H1 (cell line): Measurements from ENCODE around the gene ARHGAP26. TPM values are rescaled to one million over a fixed set of nuclear protein-coding genes. Genes with fewer than 3 reads are reported as not detected.

Experiments
- CTCF ChIA-PET: fragments of 300-600 bp; sonication (Branson Sonifier 250); formaldehyde crosslinking; loops from one replicate; lab custom pipeline; 2021; ENCODE audit not compliant: partially characterized antibody; lab: Charles Lee
- POLR2A ChIA-PET: fragments of 300-600 bp; sonication (Branson Sonifier 250); formaldehyde crosslinking; loops from one replicate; lab custom pipeline; 2021; ENCODE audit warnings: inconsistent platforms; ENCODE audit not compliant: partially characterized antibody; lab: Charles Lee
- DNase-seq, 2 experiments: peaks; one replicate each; pipeline versions ENCODE4 v3.0.0 to v3.0.0-alpha.2; 2010 to 2022; ENCODE audit warnings: low spot score in 2 of 2, low read depth in 1 of 2, mixed read lengths in 1 of 2
- FAIRE-seq: peaks from 2 replicates; lab custom pipeline; 2011; peaks lifted over from hg19 to GRCh38; lab: Jason Lieb, UNC
- H2AFZ ChIP-seq: 2 replicates; pipeline ENCODE4 v1.8.1; 2012; ENCODE audit warnings: low read length, inconsistent platforms
- H2AK5ac ChIP-seq: 2 replicates; pipeline ENCODE4 v1.6.1; 2013; ENCODE audit warnings: low read depth, low read length
- H2BK120ac ChIP-seq: replicated peaks from 2 replicates; pipeline ENCODE3; 2013; ENCODE audit warnings: low read depth, low read length, inconsistent platforms
- H2BK12ac ChIP-seq: 2 replicates; pipeline ENCODE4 v1.6.1; 2013; ENCODE audit warnings: low read depth, low read length
- H2BK15ac ChIP-seq: 2 replicates; pipeline ENCODE4 v1.6.1; 2013; ENCODE audit warnings: low read length
- H2BK20ac ChIP-seq: 2 replicates; pipeline ENCODE4 v1.6.1; 2013; ENCODE audit warnings: low read length
- H2BK5ac ChIP-seq: 2 replicates; pipeline ENCODE4 v1.6.1; 2013; ENCODE audit warnings: low read depth, low read length
- H3K14ac ChIP-seq: 2 replicates; pipeline ENCODE4 v1.6.1; 2013; ENCODE audit warnings: inconsistent platforms; ENCODE audit not compliant: insufficient read length
- H3K18ac ChIP-seq: 2 replicates; pipeline ENCODE4 v1.6.1; 2013; ENCODE audit warnings: low read length; ENCODE audit errors: extremely low read depth
- H3K23ac ChIP-seq: 2 replicates; pipeline ENCODE4 v1.6.1; 2013; ENCODE audit warnings: inconsistent platforms; ENCODE audit not compliant: insufficient read length
- H3K23me2 ChIP-seq: 2 replicates; pipeline ENCODE4 v1.6.1; 2013; ENCODE audit warnings: low read depth, low read length
- H3K27ac ChIP-seq: 2 replicates; pipeline ENCODE4 v1.6.1; 2011; ENCODE audit warnings: low read depth, low read length, inconsistent platforms
- H3K27me3 ChIP-seq, 4 experiments: replicated peaks in 1 of 4; 1 replicate in 1 of 4; 2 replicates in 3 of 4; pipeline versions ENCODE4 v1.6.1 to v1.8.1; 2011 to 2013; ENCODE audit warnings: low read length in 3 of 4, mild to moderate bottlenecking in 3 of 4, inconsistent platforms in 2 of 4, mixed read lengths in 2 of 4, moderate library complexity in 1 of 4; ENCODE audit not compliant: control insufficient read depth in 3 of 4, insufficient read depth in 3 of 4; ENCODE audit errors: extremely low read depth in 1 of 4
- H3K36me3 ChIP-seq, 4 experiments: 2 replicates each; pipeline versions ENCODE4 v1.6.1 to v1.8.1; 2011 to 2013; ENCODE audit warnings: mild to moderate bottlenecking in 4 of 4, low read length in 3 of 4, moderate library complexity in 2 of 4, control low read depth in 1 of 4, inconsistent platforms in 1 of 4; ENCODE audit not compliant: insufficient read depth in 4 of 4, control insufficient read depth in 2 of 4
- H3K4ac ChIP-seq: replicated peaks from 2 replicates; pipeline ENCODE3; 2013; ENCODE audit warnings: low read length, low read depth, mixed read lengths, inconsistent platforms; ENCODE audit not compliant: insufficient read length
- H3K4me1 ChIP-seq, 4 experiments: replicated peaks in 1 of 4; 1 replicate in 1 of 4; 2 replicates in 3 of 4; pipeline versions ENCODE4 v1.6.1 to v1.8.1; 2011 to 2013; ENCODE audit warnings: low read length in 3 of 4, inconsistent platforms in 2 of 4, mixed read lengths in 1 of 4; ENCODE audit not compliant: insufficient read depth in 4 of 4, control insufficient read depth in 3 of 4
- H3K4me2 ChIP-seq, 2 experiments: 2 replicates each; pipeline versions ENCODE4 v1.6.1 to v1.8.1; 2011 to 2013; ENCODE audit warnings: low read depth in 2 of 2, low read length in 2 of 2, control low read depth in 1 of 2, inconsistent platforms in 1 of 2, mild to moderate bottlenecking in 1 of 2; ENCODE audit not compliant: insufficient read depth in 1 of 2
- H3K4me3 ChIP-seq, 4 experiments: fragments of 200-600, 300-600 bp in 1 of 4; sonication (generic), shearing (Covaris generic), sonication (Bioruptor Twin) in 1 of 4; 2 replicates each; pipeline versions ENCODE4 v1.5.1 to v1.8.1; 2011 to 2016; ENCODE audit warnings: low read length in 4 of 4, low read depth in 3 of 4, control low read depth in 2 of 4, inconsistent platforms in 2 of 4, mild to moderate bottlenecking in 2 of 4, mixed read lengths in 1 of 4, moderate library complexity in 1 of 4; ENCODE audit not compliant: insufficient read depth in 2 of 4; ENCODE audit errors: extremely low read depth in 1 of 4
- H3K56ac ChIP-seq: replicated peaks from 2 replicates; pipeline ENCODE3; 2013; ENCODE audit warnings: low read depth, mild to moderate bottlenecking, mixed read lengths, low read length, inconsistent platforms; ENCODE audit not compliant: insufficient read length
- H3K79me1 ChIP-seq: 2 replicates; pipeline ENCODE4 v1.6.1; 2013; ENCODE audit warnings: low read depth, low read length, control low read depth
- H3K79me2 ChIP-seq, 2 experiments: 2 replicates each; pipeline versions ENCODE4 v1.6.1 to v1.8.1; 2012 to 2013; ENCODE audit warnings: low read length in 2 of 2, mild to moderate bottlenecking in 2 of 2, inconsistent platforms in 1 of 2; ENCODE audit not compliant: insufficient read depth in 2 of 2, control insufficient read depth in 1 of 2
- H3K9ac ChIP-seq, 4 experiments: replicated peaks in 1 of 4; 1 replicate in 1 of 4; 2 replicates in 3 of 4; pipeline versions ENCODE4 v1.6.1 to v1.8.1; 2011 to 2013; ENCODE audit warnings: low read depth in 3 of 4, low read length in 3 of 4, control low read depth in 2 of 4, mild to moderate bottlenecking in 2 of 4, moderate library complexity in 2 of 4, inconsistent platforms in 1 of 4; ENCODE audit errors: extremely low read depth in 1 of 4
- H3K9me3 ChIP-seq, 2 experiments: 2 replicates each; pipeline versions ENCODE4 v1.6.1 to v1.8.1; 2012 to 2013; ENCODE audit warnings: mild to moderate bottlenecking in 2 of 2, moderate library complexity in 2 of 2, control low read depth in 1 of 2, inconsistent platforms in 1 of 2, low read depth in 1 of 2, low read length in 1 of 2, mixed read lengths in 1 of 2; ENCODE audit not compliant: insufficient read depth in 2 of 2
- H4K20me1 ChIP-seq, 2 experiments: replicated peaks in 1 of 2; 2 replicates each; pipeline versions ENCODE3 to v1.8.1; 2011 to 2013; ENCODE audit warnings: inconsistent platforms in 2 of 2, low read length in 2 of 2, mild to moderate bottlenecking in 1 of 2; ENCODE audit not compliant: insufficient read depth in 2 of 2, control insufficient read depth in 1 of 2
- H4K5ac ChIP-seq: 2 replicates; pipeline ENCODE4 v1.6.1; 2013; ENCODE audit warnings: low read length, low read depth, mixed read lengths, inconsistent platforms; ENCODE audit not compliant: insufficient read length
- H4K8ac ChIP-seq: 2 replicates; pipeline ENCODE4 v1.8.0; 2013; ENCODE audit warnings: mild to moderate bottlenecking, moderate library complexity, low read length, inconsistent platforms; ENCODE audit not compliant: insufficient read depth; ENCODE audit errors: extremely low read depth
- H4K91ac ChIP-seq: replicated peaks from 2 replicates; pipeline ENCODE3; 2013; ENCODE audit warnings: low read length, mixed read lengths, inconsistent platforms; ENCODE audit not compliant: insufficient read length
- EGR1 ChIP-seq: IDR thresholded peaks from 2 replicates; pipeline ENCODE4 v1.6.1; 2011; ENCODE audit warnings: low read depth, low read length, borderline replicate concordance
- EP300 ChIP-seq, 2 experiments: IDR thresholded peaks; 1 replicate in 1 of 2; 2 replicates in 1 of 2; pipeline ENCODE4 v1.6.1; 2011 to 2012; ENCODE audit warnings: low read depth in 2 of 2, low read length in 2 of 2, mild to moderate bottlenecking in 2 of 2, borderline replicate concordance in 1 of 2, inconsistent platforms in 1 of 2, moderate library complexity in 1 of 2
- FOSL1 ChIP-seq: IDR thresholded peaks from 2 replicates; pipeline ENCODE4 v1.6.1; 2011; ENCODE audit warnings: mild to moderate bottlenecking, low read depth, low read length, moderate library complexity; ENCODE audit not compliant: insufficient read depth
- KDM5A ChIP-seq: fragments of 200-600 bp; IDR thresholded peaks from 2 replicates; pipeline ENCODE4 v1.7.1; 2012; ENCODE audit warnings: mild to moderate bottlenecking, low read length, inconsistent platforms, mixed read lengths
- NRF1 ChIP-seq: IDR thresholded peaks from 2 replicates; pipeline ENCODE4 v1.6.1; 2011; ENCODE audit warnings: mild to moderate bottlenecking, low read depth, low read length, improper control_type of control experiment
- RXRA ChIP-seq: IDR thresholded peaks from 2 replicates; pipeline ENCODE4 v1.6.1; 2011; ENCODE audit warnings: low read depth, mild to moderate bottlenecking, low read length, moderate library complexity; ENCODE audit not compliant: insufficient read depth
- SAP30 ChIP-seq: fragments of 300-600 bp; sonication (generic); IDR thresholded peaks from 2 replicates; pipeline ENCODE4 v1.7.1; 2012; ENCODE audit warnings: low read length, moderate library complexity, mild to moderate bottlenecking, inconsistent platforms; ENCODE audit not compliant: insufficient read depth, insufficient replicate concordance
- SIX5 ChIP-seq: IDR thresholded peaks from 2 replicates; pipeline ENCODE4 v1.6.1; 2011; ENCODE audit warnings: mild to moderate bottlenecking, low read depth, low read length
- SP1 ChIP-seq: IDR thresholded peaks from 2 replicates; pipeline ENCODE4 v1.6.1; 2011; ENCODE audit warnings: low read depth, low read length
- YY1 ChIP-seq: IDR thresholded peaks from 2 replicates; pipeline ENCODE4 v1.6.1; 2011; ENCODE audit warnings: low read depth, mild to moderate bottlenecking, low read length
- ZNF274 ChIP-seq: IDR thresholded peaks from 2 replicates; pipeline ENCODE4 v1.7.0; 2012; ENCODE audit warnings: low read length, borderline replicate concordance; ENCODE audit errors: extremely low read depth
- WGBS, 2 experiments: shearing (Covaris generic) in 1 of 2; methylation state at CpG; one replicate each; pipeline versions ENCODE4 v1.1.6 to v1.1.7; 2013 to 2015; ENCODE audit warnings: low lambda C conversion rate in 2 of 2, mixed read lengths in 2 of 2, inconsistent platforms in 1 of 2, low coverage in 1 of 2, missing lambda C conversion rate in 1 of 2; ENCODE audit not compliant: insufficient replicate concordance in 2 of 2, insufficient coverage in 1 of 2, insufficient read length in 1 of 2; ENCODE audit errors: extremely low coverage in 1 of 2, missing lambda C conversion rate in 1 of 2; 5-methylcytosine and 5-hydroxymethylcytosine counted together
- polyA plus RNA-seq, 7 experiments: library from polyadenylated mRNA; depleted of rRNA in 3 of 7; stranded (reverse) in 5 of 7; unstranded in 2 of 7; fragments of >200 nt in 5 of 7; fragments of 200-250 nt in 2 of 7; gene quantifications; 1 replicate in 5 of 7; 2 replicates in 1 of 7; 4 replicates in 1 of 7; pipeline versions ENCODE4 v1.2.1 to v1.2.3, GENCODE V29; 2011 to 2013; ENCODE audit warnings: missing spikeins in 2 of 7, mixed read lengths in 2 of 7
- total RNA-seq: library from RNA; stranded (reverse); fragmentation: NEBNext Ultra II Directional; extraction: Animal tissue kit (Norgen Biotek cat#: 25700); gene quantifications from 2 replicates; pipeline ENCODE4 v1.2.1, GENCODE V29; 2021

Gene ARHGAP26
- total and polyA plus RNA-seq, 2 of the 8 experiments (the other 6 are each of a cell fraction or from before 2014, with no cell fraction given) = 7.1 to 24.8 TPM

- no peak overlapping the region for H3K4me3 ChIP-seq
- ChIA-PET CTCF (interaction anchor here (0.6 kb wide), 1 partner anchor 599 kb away, joined by 3 read pairs; no protein-coding TSS in a partner anchor), POLR2A (no interaction called here)
Observed at GRCh38 chr5:143233031-143233430, 462.9 kb downstream of the ARHGAP26 start.

More at GRCh38 chr5:143233031-143233430, 462.9 kb downstream of the ARHGAP26 start:
- Histone ChIP-seq H4K8ac (no peak overlapping the region), H3K23ac (no peak overlapping the region), H2BK12ac (no peak overlapping the region), H2BK20ac (no peak overlapping the region), H3K4ac (no peak overlapping the region), H3K9ac (no peak overlapping the region), H3K4me2 (no peak overlapping the region), H3K36me3 (no peaks in the 10 kb centered on the region), H3K27ac (no peak overlapping the region), H3K79me1 (no peaks in the 10 kb centered on the region), H3K27me3 (no peaks in the 10 kb centered on the region), H3K9me3 (no peaks in the 10 kb centered on the region), H4K20me1 (no peaks in the 10 kb centered on the region), H2BK5ac (no peak overlapping the region), H2BK120ac (no peak overlapping the region), H3K79me2 (no peaks in the 10 kb centered on the region), H3K23me2 (no peaks in the 10 kb centered on the region), H2BK15ac (no peak overlapping the region), H3K18ac (no peak overlapping the region), H4K91ac (no peak overlapping the region), H3K4me1 (peaks cover 0 to 7% (median 3%) of the 10 kb centered on the region in 4 experiments; a peak in 4 of 7 replicates), H4K5ac (no peak overlapping the region), H2AK5ac (no peak overlapping the region), H2AFZ (no peak overlapping the region), H3K14ac (no peak overlapping the region), H3K56ac (no peak overlapping the region)
- TF ChIP-seq EGR1 (no peak), ZNF274 (no peak), NRF1 (no peak), SIX5 (no peak), FOSL1 (no peak), EP300 (IDR thresholded peaks at IDR 0.05; ENCODE audit: borderline replicate concordance in 1 of 2, low read depth in 2 of 2, low read length in 2 of 2) (no peak), KDM5A (no peak), RXRA (no peak), SP1 (no peak), SAP30 (no peak), YY1 (no peak)
- no peak for FAIRE-seq
- no peak for DNase-seq
- 85% methylated on average over 2 of the region's 2 CpGs; no CpG with 5 or more reads in 1 of the 2 experiments for WGBS, 2 experiments
